IPS-11a (cell line): ENCODE measurements around the gene MPND.
"Not testable (repeated sequence)": the region's sequence is repeated elsewhere in the genome, so short reads cannot be mapped to it uniquely, and the experiment has no call there.

Experiments used
- H3K4me3 ChIP-seq: one replicate; pipeline ENCODE4 v1.5.1; 2013; ENCODE audit warnings: low read depth, low read length, control low read depth

The MPND gene

DNA sequence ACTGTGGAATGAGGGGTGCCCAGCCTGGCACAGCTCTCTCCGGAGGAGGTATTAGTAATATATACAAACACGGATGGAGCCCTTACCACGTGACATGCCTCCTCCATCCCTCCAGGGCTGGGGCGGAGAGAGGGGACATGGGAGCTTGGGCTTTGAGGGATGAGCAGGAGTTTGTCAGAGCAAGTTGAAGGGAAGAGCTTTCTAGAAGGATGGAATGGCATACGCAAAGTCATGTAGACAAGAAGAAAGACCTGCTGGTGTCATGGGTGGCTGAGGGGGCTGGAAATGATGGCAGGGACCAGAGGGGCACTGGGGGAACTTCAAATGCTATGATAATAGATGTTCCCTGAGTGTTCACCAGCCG lies 2.6 kb downstream of the MPND start:
- H3K4me3 ChIP-seq, result no peak overlapping the region

DNA sequence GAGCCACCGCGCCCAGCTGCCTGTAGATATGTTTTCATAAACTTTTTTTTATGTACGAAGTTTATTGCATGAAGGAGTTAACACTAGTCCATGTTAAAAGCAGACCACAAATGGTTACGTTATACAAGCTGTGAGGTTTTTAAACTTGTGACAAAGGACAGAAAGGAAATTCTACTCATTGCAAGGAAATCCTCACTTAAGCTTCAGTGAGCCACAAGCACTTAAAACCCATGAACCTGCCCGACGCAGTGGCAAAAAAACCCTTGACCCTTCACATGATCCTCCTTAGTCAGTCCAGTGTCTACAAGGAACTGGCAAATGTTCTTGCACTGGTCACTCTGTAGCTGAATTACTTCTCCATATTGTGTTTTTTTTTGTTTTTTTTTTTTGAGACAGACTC lies 4.2 kb downstream of the MPND start:
- no peak overlapping the region for H3K4me3 ChIP-seq

DNA sequence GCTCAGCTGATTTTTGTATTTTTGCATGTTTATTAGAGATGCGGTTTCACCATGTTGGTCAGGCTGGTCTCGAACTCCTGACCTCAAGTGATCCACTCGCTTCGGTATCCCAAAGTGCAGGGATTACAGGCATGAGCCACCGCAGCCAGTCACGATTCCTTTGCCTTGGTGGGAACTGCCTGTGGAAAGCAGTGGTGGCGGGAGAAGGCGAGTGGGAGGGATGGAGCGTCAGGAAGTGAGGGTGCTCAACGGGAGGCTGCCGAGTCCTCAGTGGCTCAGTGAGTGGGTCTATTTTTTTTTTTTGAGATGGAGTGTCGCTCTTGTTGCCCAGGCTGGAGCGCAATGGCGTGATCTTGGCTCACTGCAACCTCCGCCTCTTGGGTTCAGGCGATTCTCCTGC lies 5.9 kb downstream of the MPND start:
- H3K4me3 ChIP-seq, result not testable (repeated sequence)

DNA sequence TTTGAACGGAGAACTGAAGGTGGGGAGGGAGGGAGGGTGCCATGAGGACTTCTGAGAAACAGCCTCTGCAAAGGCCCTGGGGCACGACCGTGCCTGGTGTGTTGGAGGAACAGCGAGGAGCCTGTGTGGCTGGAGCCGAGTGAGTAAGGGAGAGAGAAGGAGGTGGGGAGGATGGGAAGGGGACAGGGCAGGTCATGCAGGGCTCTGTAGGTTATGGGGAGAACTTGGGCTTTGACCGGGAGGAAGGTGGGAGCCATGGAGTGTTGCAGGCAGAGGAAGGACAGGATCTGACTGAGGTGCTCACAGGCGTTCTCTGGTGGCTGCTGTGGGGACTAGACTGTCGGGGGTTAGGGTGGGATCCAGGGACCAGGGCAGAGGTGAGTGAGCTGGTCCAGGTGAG lies 6.7 kb downstream of the MPND start:
- H3K4me3 ChIP-seq, result no peak overlapping the region

DNA sequence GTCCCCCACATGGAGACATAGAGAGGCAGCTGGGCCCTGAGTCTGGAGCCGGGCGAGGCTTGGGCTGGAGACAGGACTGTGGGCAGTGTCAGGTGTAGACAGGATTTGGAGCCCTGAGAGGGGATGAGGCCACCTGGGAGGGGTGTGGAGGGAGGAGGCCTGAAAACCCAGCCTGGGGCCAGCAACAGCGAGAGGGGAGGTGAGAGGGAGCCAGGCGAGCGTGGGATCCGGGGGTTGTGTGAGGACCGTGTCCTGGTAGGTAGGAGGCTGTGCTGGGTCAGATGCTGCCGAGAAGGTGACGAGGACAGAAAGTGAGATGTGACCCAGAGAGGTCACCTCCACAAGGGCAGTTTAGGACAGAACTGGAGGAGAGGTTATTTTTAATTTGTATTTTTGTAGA lies 7.4 kb downstream of the MPND start:
- H3K4me3 ChIP-seq, result no peak overlapping the region

DNA sequence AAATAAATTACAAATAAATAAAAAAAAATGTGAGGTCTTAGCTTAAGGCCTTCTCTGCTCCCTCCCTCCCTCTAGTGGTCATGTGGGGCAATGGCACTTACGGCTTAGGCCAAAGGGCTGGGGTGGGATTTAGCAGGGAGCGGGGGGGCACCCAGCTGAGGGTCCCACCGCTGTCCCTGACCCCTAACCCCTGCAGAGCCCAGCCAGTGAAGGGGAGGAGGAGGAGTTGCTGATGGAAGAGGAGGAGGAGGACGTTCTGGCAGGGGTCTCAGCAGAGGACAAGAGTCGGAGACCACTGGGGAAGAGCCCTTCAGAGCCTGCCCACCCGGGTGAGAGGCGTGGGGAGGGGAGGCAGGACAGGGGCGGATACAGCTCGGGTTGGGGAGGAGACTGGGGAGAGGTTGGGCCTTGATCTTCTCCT lies 9.3 kb downstream of the MPND start:
- H3K4me3 ChIP-seq, result no peak overlapping the region

DNA sequence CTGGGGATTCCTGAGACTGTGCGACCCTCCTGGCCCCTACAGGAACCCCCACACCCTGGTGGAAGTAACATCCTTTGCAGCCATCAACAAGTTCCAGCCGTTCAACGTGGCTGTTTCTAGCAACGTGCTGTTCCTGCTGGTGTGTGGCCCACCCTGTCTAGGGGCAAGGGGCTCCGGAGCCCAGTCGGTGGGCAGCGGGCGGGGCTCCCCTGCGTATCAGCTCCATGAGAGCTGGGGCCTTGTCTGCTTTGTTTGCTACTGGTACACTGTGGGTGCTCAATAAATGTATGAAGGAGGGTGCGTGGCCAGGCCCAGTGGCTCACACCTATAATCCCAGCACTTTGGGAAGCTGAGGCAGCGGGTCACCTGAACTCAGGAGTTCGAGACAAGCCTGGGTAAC lies 10.9 kb downstream of the MPND start:
- no peak overlapping the region for H3K4me3 ChIP-seq

DNA sequence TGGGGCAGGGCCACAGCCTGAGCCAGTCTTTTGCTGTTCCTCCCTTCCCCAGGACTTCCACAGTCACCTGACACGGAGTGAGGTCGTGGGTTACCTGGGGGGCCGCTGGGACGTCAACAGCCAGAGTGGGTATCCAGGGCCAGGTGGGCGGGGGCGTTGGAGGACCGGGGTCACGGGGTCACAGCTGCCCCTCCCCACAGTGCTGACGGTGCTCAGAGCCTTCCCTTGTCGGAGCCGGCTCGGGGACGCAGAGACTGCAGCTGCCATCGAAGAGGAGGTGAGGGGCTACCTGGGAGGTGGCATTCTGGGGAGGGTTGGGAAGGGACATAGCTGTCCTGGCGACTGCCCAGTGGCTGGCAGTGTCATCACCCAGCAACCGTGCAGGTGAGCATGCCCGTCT lies 11.5 kb downstream of the MPND start:
- no peak overlapping the region for H3K4me3 ChIP-seq

DNA sequence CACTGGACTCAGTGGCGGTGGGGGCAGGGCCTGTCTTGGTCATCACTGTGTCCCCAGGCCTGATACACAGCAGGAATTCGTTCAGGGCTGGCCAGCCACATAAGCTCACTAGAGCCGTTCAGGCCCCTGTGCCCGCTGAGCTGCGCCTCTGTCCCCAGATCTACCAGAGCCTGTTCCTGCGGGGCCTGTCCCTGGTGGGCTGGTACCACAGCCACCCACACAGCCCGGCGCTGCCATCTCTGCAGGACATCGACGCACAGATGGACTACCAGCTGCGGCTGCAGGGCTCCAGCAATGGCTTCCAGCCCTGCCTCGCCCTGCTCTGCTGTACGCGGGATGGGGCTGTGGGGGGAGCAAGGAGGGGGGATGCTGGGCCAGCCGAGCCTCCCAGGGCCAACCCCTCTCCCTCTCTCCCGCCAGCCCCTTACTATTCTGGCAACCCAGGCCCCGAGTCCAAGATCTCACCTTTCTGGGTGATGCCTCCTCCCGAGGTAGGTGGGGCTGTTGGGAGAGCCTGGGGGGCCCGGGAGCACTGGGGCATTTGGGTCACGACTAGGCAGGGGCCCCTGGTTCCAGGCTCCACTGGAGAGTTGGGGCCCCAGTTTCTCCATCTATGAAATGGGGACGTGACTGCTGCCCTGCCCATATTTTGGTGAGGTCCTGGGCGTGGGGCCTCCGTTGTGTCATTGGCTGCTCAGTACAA lies 13.9 kb downstream of the MPND start:
- H3K4me3 ChIP-seq, result no peak overlapping the region

DNA sequence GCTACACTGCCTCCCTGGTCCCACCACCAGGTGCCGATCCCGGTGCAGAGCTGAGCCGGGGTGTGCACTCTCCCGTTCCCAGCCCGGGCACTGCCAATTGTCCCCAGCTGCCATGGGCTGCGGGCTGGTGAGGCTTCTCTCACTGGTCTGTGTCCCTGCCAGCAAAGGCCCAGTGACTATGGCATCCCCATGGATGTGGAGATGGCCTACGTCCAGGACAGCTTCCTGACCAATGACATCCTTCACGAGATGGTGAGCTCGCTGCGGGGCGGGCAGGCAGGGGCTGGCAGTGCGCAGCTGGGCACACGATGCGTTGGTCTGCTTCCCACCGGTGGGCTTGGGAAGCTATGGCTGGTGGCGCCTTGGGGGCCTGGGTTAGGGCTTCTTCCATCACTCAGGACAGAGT lies 14.6 kb downstream of the MPND start:
- no peak overlapping the region for H3K4me3 ChIP-seq

DNA sequence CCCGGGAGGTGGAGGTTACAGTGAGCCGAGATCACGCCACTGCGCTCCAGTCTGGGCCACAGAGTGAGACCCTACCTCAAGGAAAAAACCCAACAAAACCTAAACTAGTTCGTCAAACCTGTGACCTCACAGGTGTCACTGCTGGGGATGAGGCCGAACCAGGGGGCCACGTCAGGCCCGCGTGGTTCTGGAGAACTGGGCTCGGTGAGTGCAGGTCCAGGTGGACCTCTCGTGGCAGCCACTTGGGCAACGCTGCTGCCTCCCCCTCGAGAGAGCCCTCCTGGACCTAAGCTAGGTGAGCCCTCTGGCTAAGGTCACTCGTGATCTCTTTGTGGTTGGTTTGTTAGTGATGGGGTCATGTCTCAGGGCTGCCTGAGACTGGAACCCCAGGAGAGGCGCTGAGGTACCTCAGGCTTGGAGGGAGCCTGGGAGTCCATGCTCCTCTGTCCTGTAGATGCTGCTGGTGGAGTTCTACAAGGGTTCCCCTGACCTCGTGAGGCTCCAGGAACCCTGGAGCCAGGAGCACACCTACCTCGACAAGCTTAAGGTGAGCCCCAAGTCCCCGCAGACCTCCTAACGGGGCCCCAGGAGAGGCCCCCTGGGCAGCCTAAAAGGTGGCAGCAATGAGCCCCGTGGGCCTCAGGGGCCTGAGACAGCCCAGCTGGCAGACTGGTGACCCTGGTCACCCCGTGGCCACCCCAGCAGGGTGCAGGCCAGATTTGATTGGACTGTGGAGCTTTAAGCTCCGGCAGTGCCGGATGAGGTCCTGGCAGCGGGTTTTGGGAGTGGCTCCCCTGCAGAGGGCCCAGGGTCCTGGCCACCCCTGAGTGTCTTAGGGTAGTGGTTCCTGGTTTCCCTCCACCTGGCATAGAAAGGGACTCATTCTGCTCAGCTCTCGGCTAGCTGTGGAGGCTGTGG lies 15.6 kb downstream of the MPND start:
- H3K4me3 ChIP-seq, result no peak overlapping the region

DNA sequence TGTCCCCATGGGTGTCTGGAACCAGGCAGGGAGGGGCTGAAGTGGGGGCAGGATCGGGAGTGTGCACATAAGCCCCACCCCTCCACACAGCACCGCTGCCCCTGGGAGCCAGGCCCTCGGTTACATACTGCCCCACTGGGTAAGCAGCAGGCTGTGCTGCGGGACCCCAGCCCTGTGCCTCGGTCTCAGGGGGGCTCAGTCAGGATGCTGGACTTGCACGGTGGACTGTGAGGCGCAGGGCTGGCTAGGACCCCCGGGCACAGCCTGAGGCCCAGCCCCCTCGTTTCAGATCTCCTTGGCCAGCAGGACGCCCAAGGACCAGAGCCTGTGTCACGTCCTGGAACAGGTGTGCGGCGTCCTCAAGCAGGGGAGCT lies 16.3 kb downstream of the MPND start:
- H3K4me3 ChIP-seq, result no peak overlapping the region

DNA sequence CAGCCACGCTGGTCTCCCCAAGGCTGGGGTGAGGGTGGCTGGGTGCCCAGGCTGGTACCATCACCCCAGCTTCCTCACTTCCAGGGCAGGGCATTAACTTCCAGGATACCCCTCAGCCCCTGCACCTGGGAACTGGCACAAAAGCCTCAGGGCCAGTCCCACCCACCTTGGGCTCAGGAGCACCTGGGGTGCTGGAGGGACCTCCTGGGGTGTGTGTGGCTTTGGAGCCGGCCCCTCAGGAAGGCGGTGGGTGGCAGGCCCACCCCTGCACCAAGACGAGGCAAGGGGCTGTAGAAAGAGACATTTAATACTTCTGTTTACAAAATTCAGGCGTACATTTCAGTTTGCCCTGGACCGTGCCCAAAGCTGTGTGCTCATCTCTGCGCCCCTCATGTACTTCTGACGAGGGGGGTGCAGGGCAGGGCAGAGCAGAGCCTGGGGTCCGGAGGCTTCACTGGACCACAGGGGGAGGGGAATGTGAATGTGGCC lies 16.8 kb downstream of the MPND start:
- H3K4me3 ChIP-seq, result no peak overlapping the region

DNA sequence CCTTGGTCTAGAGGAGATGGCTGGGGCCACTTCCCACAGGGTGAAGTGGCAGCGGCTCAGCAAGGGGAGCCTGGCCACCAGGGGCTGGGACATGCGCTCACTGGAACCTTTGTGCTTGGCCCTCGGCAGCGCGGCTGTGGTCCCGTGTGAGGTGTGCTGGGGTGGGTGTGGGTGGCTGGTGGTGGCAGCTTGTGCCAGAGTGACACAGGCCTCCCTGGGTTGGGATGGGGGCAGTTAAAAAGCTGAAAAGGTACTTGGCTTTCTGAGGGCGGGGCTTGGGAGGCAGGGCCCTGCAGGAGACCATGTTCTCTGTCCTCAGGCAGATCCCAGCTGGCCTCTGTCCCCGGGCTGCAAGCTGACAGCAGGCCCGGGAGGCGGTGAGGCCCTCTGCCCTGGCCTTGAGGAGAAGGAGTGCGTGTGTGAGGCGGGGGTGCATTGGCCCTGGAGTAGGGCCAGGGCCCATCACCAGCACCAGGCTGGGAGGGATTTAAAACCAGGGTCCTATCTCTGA lies 17.3 kb downstream of the MPND start:
- no peak overlapping the region for H3K4me3 ChIP-seq

DNA sequence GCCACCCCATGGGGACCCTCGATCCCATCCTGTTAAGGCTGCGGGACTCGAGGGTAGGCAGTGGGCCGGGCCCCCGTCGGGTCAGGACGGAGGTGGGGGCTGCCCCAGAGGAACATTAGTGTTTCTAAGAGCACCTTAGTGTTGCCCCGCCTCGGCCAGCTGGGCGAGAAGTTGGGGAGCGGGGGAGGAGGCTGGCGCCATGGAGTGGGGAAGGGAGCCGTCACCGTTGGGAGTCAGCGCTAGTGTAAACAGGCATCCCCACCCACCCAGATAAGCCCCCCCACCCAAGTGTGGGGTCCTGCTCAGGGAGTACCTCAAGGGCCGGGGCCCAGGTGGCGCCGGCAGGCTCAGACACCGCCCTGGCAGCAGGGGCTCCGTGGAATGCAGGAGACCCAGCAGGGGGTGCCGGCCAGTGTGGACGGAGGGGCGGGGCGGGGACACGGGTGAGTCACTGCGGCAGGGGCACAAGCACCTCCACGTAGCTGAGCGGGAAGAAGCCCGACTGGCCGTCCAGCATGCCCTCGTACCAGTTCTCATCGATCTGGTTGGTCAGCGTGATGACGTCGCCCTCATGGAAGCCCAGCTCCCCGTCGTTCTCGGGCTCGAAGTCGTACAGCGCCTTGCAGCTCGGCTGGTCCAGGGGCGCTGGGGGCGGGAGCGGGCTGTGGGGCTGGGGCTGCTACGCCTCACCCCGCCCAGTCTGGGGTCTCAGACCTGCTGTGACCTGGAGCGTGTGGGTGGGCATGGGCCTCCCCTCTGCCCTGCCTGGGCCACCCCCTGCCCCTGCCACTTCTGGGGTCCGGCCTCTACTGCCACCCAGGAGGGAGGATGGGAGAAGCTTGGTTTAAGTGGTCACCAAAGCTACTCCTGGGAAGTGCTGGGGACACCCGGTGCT lies 18.0 kb downstream of the MPND start:
- no peak overlapping the region for H3K4me3 ChIP-seq

DNA sequence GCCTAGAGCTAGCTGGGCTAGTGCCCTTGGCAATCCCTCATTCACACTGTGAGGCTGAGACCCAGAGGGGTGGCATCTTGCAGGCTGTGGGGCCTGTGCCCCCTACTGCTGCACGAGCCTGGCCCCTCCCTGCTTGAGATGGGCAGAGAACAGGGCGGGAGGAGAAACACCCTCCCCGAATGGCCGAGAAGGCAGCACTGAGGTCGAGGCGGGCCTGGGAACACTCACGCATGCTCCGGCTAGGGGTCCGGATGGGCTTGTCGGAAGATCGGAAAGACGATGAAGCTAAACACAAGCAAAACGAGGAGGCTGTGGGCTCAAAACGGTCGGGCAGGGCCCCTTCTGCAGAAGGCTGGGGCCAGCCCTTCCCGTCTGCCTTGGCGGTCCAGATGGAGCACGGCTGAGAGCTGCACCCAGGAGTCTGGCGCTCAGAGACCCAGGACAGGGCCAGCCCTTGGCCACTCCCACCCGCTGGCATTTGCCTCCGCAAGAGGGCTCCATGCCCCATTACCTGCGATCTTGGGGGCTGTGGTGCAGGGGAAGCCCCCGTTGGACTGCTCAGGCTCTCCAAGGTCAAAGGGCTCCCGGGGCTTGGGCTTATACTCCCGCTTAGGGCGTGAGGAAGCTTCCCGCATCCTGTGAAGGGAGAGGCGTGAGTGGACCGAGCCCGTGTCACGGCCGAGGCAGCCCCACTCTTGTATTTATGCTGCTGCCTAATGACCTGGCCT lies 18.9 kb downstream of the MPND start:
- H3K4me3 ChIP-seq, result no peak overlapping the region

DNA sequence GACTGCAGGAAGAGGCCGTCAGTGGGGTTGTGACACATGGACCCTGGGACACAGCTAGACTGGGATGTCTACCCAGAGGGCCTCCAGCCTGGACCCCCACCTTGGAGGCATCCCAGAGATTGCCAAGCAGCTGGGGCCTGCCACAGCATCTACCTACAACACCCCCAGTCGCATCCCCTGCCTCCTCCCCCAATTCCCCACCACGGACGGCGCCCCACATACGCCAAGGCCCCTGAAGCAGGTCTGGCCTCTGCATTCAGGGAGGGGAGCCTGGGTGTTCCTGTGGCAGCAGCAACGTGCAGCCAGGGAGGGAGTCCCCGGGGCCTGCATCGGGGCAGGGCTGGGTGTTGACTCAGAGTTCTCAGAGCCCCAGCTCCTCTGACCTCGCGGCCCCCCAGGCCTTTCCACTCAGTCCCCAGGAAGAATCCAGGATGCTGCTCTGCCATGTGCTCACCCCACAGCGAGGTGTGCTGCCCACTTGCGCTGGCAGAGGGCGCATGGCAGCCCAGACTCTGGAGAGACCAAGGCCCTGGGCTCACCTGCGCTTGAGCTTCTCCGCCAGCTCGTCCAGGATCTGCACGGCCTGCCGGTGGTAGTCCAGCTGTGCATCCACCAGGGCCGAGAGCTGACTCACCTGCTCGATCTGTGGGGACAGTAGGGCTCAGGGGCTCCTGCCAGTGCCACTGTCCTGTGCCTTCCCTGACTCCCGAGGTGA lies 19.6 kb downstream of the MPND start:
- H3K4me3 ChIP-seq, result no peak overlapping the region

DNA sequence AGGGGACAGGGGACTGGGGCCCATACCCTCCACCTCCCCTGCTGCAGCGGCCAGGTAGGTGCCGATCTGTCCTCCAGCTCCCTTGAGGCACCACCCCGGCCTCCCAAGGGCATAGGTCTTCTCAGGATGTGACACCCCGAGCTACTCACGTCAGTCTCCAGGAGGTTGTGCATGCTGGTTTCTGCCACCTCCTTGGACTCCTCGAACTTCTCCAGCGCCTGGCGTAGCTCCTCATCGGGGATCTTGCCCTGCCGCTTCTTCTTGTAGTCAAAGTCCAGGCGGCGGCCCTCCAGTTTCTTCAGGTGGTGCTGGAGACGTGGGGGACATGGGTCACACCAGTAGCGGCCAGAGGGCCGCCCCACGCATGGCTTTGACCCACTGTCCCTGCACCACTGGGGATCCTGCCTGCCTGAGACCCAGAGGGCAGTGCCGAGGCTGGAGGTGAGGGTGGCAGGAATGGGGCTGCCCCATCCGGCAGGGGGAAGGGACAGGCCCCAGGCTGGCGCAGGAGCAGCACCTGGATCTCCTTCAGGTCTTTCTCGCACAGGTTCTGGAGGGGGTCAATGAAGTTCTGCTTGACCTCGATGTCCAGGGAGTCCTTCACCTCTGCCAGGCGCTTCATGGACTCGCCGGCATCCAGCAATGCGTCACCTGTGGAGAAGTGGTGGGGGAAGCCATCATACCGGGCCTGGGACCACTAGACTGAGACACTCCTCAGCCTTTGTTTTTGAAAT lies 20.4 kb downstream of the MPND start:
- no peak overlapping the region for H3K4me3 ChIP-seq

DNA sequence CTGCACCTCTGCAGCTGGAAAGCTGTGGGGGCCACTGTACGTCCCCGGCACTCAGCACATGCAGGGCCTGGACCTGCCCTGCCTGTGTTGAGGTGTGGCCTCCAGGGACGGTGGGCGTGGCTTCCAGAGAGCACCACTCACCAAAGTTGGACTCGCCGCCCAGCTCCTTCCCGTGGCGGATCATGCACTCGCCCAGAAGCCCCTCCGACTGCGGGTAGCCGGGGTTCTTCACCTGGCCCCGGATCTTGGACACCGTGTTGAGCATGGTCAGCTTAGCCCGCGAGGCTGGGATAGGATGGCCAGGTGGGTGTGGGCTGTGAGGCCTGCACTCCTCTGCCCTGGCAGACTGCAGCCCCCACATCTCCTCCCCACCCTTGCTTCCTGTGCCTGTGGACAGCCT lies 22.0 kb downstream of the MPND start:
- H3K4me3 ChIP-seq, result no peak overlapping the region
